Activated CD8-positive, alpha-beta memory T cell treated with anti-CD3 and anti-CD28 coated beads, Interleukin-2, amount 50 U/mL, for 1 hour (primary cell): ENCODE data around the gene GJA4.
"Not testable (repeated sequence)": the region's sequence is repeated elsewhere in the genome, so short reads cannot be mapped to it uniquely, and the experiment has no call there.

Experiments
- DNase-seq: peaks from one replicate; pipeline ENCODE4 v3.0.0-alpha.2; 2020; ENCODE audit errors: extremely low read depth

Gene GJA4

DNA sequence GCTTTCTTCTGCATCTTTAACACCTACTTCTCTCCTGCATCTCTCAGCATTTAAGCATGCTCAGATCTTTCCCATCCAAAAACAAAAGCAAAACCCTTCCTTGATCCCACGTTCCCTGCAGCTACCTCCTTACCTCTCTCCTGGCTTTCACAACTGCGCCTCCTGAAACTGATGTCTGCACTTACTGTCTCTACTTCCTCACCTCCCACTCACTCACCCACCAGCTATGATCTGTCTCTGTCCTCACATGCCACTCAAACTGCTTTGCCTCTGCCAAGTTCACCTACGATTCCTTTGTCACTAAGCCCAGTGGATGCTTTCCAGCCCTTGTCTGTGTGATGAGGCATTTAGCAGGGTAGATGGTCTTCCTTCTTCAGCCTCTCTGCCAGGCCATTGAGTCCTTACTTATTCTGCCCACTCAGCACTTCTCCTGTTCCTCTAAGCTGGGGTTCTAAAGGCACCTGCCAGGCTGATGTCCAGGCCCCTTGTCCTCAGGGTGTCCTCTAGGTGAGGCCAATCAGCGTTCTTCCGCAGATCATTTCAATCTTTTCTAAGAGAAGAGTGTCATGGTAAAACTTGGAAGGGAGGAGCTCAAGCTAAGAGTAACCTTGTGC is 21.8 kb upstream of the GJA4 start:
- no peak for DNase-seq

DNA sequence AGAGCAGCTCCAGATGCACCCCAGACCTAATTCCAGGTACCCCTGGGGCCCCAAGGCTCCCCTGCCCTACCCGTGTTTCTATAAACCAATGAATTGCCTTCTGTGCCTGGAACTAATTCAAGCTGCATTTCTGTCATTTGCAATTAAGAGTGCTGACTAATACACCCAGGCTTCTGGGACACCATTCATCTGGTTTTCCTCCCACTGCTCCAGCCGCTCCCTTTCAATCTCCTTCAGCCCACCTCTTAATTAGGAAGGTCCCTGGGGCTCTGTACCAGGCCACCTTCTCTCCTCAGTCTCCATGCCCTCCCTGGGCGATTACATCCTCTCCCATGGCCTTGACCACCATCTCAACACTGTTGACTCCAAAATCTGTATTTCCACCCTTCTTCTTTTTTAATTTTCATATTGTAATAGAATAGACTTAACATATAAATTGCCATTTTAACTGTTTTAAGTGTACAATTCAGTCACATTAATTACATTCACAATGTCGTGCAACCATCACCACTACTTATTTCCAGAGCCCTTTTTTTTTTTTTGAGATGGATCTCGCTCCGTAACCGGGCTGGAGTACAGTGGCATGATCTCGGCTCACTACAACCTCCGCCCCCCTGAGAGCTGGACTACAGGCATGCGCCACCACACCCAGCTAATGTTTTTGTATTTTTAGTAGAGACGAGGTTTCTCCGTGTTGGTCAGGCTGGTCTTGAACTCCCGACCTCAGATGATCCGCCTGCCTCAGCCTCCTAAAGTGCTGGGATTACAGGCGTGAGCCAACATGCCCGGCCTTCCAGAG is 21.0 kb upstream of the GJA4 start:
- DNase-seq: no peak

DNA sequence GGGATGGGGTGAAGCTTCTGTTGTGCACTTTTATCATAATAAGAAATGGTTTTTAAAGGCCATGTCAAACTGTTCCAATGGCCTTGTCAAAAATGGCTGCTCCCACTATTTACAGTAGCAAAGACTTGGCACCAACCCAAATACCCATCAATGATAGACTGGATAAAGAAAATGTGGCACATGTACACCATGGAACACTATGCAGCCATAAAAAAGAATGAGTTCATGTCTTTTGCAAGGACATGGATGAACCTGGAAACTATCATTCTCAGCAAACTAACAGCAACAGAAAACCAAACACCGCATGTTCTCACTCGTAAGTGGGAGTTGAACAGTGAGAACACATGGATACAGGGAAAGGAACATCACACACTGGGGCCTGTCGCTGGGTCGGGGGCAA is 19.7 kb upstream of the GJA4 start:
- not testable (repeated sequence) for DNase-seq

DNA sequence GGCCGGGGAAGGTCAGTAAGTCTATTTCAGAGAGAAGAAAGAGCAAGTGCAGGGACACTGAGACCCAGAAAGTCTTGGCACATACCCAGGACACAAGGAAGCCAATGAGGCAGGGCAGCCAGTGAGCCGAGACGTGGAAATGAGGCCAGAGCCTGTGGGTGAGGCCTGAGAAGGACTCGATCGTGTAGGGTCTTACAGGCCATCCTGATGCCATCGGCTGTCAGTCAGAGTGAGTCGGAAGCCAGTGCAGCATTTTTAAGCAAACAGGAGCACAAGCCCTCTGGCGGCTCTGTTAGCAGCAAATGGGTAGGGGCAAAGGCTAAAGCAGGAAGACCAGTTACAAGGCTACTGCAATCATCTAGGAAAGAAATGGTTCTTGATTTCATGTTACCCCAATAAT is 17.8 kb upstream of the GJA4 start:
- DNase-seq: no peak

DNA sequence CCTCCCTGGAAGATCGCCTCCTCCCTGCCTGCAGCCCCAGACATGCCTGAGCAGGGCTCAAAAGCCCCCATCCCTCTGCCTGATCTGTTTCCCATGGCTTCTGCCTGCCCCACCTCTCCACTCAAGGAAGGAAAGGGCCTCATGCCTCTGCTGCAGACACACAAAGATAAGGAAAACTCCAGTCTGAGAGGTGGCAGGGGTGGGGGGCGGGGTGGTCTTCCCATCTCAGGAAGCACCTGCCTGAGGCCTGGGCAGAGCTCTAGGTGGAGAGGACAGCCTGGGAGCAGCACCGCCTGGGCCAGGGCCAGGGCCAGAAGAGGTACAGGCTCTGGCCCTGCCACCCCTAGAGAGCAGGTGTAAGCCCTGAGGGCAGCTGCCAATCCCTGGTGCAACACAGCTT is 15.9 kb upstream of the GJA4 start:
- no peak for DNase-seq

DNA sequence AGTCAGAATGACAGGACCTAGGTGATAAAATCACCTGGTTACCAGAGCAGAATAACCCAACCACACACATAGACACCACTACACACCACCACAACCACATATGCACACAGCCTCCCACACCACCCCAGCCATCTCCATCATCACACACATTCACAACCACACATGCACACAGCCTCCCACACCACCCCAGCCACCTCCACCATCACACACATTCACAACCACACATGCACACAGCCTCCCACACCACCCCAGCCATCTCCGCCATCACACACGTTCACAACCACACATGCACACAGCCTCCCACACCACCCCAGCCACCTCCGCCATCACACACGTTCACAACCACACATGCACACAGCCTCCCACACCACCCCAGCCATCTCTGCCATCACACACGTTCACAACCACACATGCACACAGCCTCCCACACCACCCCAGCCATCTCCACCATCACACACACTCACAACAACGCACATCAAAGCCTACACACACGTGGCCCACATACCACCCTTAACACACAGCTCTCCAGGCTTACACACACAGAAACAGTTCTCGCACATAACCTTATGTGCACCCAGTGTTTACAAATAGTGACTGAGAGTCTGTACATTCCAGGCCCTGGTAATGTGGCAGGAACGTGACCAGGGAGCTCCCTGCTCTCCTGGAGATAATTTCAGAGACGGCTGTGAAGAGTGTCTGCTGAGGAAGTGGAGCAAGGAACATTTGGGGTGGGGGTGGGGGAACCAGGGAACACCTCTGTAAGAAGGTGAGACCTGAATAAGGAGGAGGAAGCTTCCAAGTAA is 15.1 kb upstream of the GJA4 start:
- no peak for DNase-seq

DNA sequence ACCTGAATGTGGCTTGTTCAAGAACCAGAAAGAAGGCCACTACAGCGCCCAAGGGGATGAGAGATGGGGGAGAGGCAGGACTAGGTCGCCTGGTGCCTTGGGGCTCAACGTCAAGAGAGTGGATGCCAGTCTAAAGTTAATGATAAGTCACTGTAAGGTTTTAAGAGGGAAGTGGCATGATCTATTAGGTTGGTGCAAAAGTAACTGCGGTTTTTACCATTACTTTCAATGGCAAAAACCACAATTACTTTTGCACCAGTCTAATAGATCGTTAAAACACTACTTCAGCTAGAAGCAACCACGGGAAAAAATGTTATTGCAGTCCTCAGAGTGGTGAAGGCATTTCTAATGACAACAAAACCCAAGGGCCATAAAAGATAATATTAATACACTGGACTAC is 14.4 kb upstream of the GJA4 start:
- no peak for DNase-seq

DNA sequence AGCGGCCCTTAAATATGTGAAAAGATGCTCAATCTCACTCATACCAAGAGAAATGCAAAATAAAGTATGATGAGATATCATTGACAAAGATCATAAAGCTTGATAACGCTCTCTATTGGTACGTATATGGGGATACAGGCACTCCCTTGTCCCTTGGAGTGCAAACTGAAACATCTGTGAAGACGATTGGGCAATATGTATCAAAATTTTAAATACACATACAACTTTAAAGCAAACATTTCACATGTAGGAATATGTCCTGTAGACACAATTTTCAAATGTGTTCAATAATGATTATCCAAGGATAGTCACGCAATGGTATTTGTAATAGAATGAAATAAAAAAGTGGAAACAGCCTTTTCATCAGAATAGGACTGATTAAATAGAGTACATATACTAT is 13.8 kb upstream of the GJA4 start:
- DNase-seq: no peak

DNA sequence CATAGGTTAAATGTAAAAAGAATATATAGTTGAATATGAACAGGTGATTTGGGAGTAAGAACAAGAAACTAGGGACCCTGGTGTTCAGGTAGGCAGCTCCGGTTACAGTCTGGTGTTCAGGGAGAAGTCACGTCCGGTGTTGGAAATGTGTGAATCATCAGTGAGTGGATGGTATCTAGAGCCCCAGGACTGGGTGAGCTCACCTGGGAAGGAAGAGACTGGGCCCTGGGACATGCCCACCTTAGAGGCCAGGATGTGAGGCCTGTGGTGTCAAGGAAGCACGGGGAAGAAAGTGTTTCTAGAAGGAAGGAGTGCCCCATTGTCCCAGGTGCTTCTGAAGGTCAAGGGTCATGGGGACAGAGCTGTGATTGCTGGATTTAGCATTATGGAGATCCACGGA is 13.3 kb upstream of the GJA4 start:
- no peak for DNase-seq

DNA sequence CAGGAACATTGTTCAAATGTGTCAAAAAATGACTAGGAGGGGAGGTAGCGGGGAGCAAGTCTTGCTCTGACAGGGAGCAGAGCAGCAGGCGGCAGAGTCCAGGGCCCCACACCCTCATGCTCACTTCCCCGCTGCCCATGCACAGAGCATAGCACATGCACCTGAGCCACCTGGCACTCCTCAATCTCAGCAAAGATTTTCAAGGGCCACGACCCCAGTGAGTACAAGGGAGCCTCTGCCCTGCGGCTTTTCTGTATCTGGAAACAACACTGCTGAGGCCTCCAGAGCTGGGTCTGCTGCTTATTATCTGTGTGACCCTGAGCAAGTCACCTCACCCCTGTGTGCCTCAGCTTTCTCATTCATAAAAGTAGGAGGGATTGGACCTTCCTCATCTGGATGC is 12.8 kb upstream of the GJA4 start:
- DNase-seq: no peak

DNA sequence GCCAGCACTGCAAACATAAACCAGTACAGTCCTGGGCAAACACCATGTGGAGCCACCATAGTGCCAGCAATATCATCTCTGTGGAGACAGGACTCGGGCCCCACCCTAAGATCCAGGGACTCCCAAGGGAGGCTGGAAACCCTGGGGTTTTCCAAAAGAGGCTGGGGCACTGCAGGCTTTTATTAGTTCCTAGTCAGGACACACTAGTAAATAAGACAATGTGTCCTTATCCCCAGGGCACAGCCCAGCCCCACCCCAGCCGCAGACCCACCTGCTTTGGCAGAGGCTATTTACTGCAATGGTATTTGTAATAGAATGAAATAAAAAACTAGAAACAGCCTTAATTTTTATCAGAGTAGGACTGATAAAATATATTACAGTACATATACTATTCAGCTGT is 12.3 kb upstream of the GJA4 start:
- no peak for DNase-seq

DNA sequence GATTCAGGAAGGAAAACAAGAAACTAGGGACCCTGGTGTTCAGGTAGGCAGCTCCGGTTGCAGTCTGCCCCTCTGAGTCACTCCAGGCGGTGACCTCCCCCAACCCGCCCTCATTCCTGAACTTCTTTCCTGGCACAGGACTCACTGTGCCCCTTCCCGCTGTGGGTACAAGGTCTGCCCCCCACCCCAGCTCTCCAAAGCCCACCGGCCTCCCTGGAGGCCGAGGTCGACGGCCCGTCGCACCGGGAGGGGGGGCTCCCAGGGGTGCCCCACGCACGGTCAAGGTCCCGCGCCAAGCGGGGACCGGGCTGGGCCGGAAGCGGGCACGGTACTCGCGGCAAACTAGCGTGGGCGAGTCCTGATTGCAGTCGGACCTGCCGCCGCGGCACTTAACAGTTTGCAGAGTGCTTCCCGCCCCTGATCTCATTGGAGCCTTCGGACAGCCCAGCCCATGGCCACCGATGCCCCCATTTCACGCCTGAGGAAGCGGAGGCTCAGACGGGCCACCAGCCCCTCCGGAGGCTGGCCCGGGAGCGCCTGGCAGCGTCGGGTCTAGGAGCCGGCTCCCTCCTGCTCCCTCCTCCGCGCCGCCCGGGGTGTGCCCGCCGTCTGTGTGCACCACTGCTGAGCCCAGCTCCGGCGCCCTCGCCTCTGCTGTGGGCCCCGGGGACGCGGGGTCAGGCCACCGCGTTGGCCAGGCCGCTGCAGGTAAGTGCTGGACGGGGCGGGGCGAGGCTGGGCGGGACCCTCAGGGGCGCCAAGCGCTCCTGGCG is 11.5 kb upstream of the GJA4 start, which contains the start of gene GJB3:
Gene GJB3, plus strand, starts transcription at position 144 of the 773 bp plus-strand sequence. CDS start 3,549 bp downstream, outside the sequence.
- DNase-seq: no peak

DNA sequence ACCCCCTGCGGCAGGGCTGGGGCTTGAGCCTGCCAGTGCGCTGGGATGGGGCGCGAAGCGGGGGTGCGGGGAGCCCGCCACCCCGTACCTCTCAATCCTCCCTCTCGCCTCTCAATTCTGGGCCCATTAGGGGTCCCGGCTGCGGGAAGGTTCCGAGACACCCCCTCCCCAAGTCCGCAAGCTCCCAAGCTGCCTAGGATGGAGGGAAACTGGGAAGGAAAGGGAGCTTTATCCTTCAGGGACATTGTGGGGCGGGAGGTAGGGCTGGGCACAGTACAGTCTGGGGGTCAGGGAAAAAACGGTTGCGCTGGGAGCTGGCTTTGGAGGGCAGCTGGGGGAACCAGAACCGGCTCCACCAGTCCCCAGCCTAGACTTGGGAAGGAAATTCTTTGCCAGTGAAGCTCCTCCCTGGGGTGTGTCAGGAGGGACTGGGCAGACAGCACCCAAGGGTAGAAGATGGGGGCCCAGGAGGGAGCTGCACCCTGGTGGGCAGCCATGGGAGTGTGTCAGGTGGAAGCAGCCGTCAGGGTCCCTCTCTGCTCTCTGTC is 10.9 kb upstream of the GJA4 start:
- no peak for DNase-seq

DNA sequence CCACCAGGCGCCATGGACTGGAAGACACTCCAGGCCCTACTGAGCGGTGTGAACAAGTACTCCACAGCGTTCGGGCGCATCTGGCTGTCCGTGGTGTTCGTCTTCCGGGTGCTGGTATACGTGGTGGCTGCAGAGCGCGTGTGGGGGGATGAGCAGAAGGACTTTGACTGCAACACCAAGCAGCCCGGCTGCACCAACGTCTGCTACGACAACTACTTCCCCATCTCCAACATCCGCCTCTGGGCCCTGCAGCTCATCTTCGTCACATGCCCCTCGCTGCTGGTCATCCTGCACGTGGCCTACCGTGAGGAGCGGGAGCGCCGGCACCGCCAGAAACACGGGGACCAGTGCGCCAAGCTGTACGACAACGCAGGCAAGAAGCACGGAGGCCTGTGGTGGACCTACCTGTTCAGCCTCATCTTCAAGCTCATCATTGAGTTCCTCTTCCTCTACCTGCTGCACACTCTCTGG is 8.0 kb upstream of the GJA4 start:
- DNase-seq: no peak

DNA sequence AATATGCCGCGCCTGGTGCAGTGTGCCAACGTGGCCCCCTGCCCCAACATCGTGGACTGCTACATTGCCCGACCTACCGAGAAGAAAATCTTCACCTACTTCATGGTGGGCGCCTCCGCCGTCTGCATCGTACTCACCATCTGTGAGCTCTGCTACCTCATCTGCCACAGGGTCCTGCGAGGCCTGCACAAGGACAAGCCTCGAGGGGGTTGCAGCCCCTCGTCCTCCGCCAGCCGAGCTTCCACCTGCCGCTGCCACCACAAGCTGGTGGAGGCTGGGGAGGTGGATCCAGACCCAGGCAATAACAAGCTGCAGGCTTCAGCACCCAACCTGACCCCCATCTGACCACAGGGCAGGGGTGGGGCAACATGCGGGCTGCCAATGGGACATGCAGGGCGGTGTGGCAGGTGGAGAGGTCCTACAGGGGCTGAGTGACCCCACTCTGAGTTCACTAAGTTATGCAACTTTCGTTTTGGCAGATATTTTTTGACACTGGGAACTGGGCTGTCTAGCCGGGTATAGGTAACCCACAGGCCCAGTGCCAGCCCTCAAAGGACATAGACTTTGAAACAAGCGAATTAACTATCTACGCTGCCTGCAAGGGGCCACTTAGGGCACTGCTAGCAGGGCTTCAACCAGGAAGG is 7.4 kb upstream of the GJA4 start:
- no peak for DNase-seq

DNA sequence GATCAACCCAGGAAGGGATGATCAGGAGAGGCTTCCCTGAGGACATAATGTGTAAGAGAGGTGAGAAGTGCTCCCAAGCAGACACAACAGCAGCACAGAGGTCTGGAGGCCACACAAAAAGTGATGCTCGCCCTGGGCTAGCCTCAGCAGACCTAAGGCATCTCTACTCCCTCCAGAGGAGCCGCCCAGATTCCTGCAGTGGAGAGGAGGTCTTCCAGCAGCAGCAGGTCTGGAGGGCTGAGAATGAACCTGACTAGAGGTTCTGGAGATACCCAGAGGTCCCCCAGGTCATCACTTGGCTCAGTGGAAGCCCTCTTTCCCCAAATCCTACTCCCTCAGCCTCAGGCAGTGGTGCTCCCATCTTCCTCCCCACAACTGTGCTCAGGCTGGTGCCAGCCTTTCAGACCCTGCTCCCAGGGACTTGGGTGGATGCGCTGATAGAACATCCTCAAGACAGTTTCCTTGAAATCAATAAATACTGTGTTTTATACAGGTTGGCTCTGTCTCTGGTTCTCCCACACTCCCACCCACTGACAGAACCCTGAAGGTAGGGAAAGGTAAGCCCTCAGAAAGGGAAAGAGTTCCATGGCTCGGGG is 6.8 kb upstream of the GJA4 start:
- no peak for DNase-seq

DNA sequence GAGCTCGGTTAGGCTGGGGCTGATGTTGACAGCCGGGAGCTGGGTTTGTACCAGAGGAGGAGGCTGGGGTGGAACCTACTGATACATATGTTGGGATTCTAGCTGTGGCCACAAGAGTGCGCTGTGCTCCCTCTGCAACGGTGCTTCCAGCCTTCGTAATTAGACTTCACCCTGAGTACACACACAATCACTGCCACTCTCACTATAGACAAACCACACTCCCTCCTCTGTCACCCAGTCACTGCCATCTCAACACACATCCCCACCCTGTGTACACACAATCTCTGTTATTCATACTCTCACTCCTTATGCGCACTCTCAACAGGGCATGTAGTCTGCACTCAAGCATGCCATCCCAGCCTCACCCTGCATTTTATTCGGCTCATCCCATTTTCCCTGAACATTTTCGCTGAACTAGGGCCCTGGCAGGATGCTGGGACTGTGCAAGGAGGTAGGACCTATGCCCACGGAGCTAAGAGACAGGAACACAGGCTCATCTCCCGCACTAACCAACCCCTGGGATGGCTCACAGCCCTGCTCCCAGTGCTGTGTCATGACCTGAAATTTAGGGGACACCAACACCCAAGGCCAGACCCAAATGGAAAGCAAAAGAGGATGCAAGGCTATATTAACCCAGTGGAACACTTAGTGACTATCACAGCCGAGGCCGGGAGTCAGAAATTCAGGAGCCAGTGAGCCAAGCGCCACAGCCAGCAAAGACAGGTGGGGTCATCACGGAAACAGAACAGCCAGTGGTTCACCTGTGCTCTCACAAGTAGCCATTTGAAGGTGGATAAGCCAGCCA is 6.1 kb upstream of the GJA4 start:
- DNase-seq: no peak

DNA sequence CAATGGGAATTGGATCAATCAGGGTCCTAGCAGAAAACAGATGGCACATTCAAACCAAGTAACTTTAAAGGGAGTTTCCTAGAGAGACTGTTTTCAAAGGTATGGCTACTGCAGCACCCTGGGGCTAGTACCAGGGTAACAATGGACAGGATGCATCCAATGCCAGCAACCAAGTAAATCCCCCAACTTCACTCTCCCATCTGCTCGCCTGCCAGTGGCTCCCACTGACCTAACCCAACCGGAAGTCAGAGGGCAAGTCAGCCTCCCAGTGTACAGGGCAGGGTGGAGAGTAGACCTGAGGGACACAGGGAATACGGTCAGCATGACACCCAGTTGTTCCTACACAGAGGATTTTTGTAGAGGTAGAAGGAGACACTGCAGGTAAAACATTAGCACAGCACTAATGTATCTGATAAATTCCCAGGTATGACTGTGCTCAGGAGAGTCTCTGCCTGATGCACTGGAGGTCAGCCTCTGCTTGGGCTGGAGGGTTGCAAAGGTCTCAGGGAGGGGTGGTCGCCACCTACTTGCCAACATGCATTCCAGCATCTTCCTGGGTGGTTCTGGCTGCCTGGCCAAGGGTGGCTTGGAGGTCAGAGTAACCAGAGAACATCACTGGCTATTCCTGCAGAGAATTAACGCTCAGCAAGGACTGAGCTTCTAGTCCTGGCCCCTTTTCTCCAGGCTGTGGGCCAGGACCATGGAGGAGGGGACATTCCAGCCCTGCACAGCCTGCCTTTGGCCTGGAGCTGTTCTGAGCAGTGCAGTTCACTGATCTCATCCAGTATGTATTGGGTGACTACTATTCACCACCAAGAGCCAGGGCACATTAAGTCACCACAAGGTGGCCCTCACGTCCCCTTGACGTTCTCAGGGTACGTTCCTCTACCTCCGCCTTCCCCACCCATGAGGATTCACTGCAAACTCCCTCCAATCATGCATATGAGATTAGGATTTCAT is 5.1 kb upstream of the GJA4 start:
- DNase-seq: no peak

DNA sequence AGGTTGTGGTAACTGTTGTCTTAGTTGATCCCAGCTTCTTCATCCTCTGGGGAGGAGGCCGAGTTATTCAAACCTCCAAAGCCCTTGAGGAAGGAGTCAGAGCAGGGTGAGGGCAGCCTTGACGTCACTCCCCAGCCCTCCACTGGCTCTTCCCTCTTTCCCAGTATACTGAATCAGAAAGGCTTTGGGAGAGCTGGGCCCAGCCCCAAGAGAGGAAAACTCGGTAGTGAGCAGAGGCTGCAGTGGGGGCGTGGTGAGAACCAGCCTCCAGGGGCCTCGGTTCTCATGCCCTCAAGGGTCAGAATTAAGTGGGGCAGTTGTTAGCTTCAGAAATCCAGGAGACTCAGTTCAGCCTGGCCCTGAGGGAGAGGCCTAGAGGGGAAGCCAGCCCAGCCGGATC is 1.8 kb upstream of the GJA4 start:
- DNase-seq: no peak
